IPS DF 6.9 (cell line): ENCODE data around the gene ASCC1.
"Not testable (repeated sequence)": the region's sequence is repeated elsewhere in the genome, so short reads cannot be mapped to it uniquely, and the experiment has no call there.

Experiments
- DNase-seq: peaks from one replicate; pipeline ENCODE4 v3.0.0-alpha.2; 2013; ENCODE audit warnings: low read depth, low spot score
- H3K27ac ChIP-seq: one replicate; pipeline ENCODE4 v1.5.1; 2013; ENCODE audit warnings: low read length, control low read depth
- H3K27me3 ChIP-seq: 2 replicates; pipeline ENCODE4 v1.6.1; 2013; ENCODE audit warnings: mild to moderate bottlenecking, low read length; ENCODE audit not compliant: control insufficient read depth, insufficient read depth
- H3K36me3 ChIP-seq: 2 replicates; pipeline ENCODE4 v1.6.1; 2013; ENCODE audit warnings: low read length; ENCODE audit not compliant: control insufficient read depth, insufficient read depth
- H3K4me1 ChIP-seq: 2 replicates; pipeline ENCODE4 v1.6.1; 2013; ENCODE audit warnings: low read length; ENCODE audit not compliant: control insufficient read depth, insufficient read depth
- H3K4me3 ChIP-seq: 2 replicates; pipeline ENCODE4 v1.5.1; 2013; ENCODE audit warnings: mild to moderate bottlenecking, low read length
- H3K9me3 ChIP-seq: 2 replicates; pipeline ENCODE4 v1.6.1; 2013; ENCODE audit warnings: low read length, inconsistent platforms; ENCODE audit not compliant: control insufficient read depth, insufficient read depth
- WGBS: extraction: QIAGEN DNeasy Blood & Tissue Kit; methylation state at CpG from one replicate; pipeline ENCODE4 v1.1.7; 2013; ENCODE audit warnings: mixed read lengths, missing lambda C conversion rate; ENCODE audit not compliant: insufficient read length, insufficient coverage; 5-methylcytosine and 5-hydroxymethylcytosine counted together

ASCC1 gene

GRCh38 chr10:72146559-72147323 is 69.3 kb downstream of the ASCC1 start:
- Histone ChIP-seq H3K9me3 (no peaks in the 10 kb centered on the region), H3K36me3 (no peaks in the 10 kb centered on the region), H3K4me1 (0 out of 2 replicates have a peak, but pooled peaks cover 2% of the 10 kb centered on the region), H3K27ac (no peak overlapping the region), H3K27me3 (no peaks in the 10 kb centered on the region), H3K4me3 (no peak overlapping the region)
- DNase-seq, result no peak
- WGBS, result no CpG with 5 or more reads among the region's 4 CpGs

- DNase-seq, result peak; percentile 18
- no peak overlapping the region for H3K4me3 ChIP-seq
- no peaks in the 10 kb centered on the region for H3K27me3 ChIP-seq
- no peaks in the 10 kb centered on the region for H3K36me3 ChIP-seq
- WGBS, result no CpG with 5 or more reads among the region's 6 CpGs
- H3K4me1 ChIP-seq, result 0 out of 2 replicates have a peak, but pooled peaks cover 2% of the 10 kb centered on the region
- no peaks in the 10 kb centered on the region for H3K9me3 ChIP-seq
- H3K27ac ChIP-seq, result no peak overlapping the region
Observed at GRCh38 chr10:72146071-72146470, 70.0 kb downstream of the ASCC1 start.

DNA sequence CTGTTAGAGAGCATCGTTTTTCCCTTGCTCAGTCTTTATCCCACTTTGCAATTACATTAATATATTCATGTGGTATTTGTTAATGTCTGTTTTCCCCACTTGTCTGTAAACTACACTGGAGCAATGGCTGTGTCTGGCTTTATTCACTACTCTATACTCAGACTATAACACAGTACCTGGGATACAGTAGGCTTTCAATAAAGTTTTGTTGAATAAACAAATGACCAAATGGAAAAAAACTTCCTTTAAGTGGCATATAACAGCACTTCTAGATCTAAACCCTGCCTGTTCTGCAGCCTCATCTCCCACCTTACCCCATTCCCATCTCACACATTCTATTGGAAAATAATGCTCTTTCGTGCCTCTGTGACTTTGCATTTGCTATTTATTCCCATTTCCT is 70.4 kb downstream of the ASCC1 start:
- DNase-seq, result no peak
- Histone ChIP-seq H3K9me3 (no peaks in the 10 kb centered on the region), H3K27me3 (no peaks in the 10 kb centered on the region), H3K4me3 (no peak overlapping the region), H3K36me3 (no peaks in the 10 kb centered on the region), H3K4me1 (peaks cover 2% of the 10 kb centered on the region; the same call in 1 of the 2 replicates), H3K27ac (no peak overlapping the region)
- WGBS, result no CpG with 5 or more reads among the region's 2 CpGs

GRCh38 chr10:72140850-72141249 is 75.2 kb downstream of the ASCC1 start:
- H3K4me1 ChIP-seq, result no peaks in the 10 kb centered on the region; the same call in 1 of the 2 replicates
- no peaks in the 10 kb centered on the region for H3K27me3 ChIP-seq
- no peak overlapping the region for H3K27ac ChIP-seq

GRCh38 chr10:72140174-72140573 is 75.9 kb downstream of the ASCC1 start:
- Histone ChIP-seq H3K4me1 (no peaks in the 10 kb centered on the region; the same call in 1 of the 2 replicates), H3K9me3 (no peaks in the 10 kb centered on the region), H3K36me3 (no peaks in the 10 kb centered on the region; the same call in 1 of the 2 replicates), H3K27ac (no peak overlapping the region), H3K27me3 (no peaks in the 10 kb centered on the region), H3K4me3 (no peak overlapping the region)
- no peak for DNase-seq

More at GRCh38 chr10:72140850-72141249, 75.2 kb downstream of the ASCC1 start:
- Histone ChIP-seq H3K4me3 (no peak overlapping the region), H3K9me3 (no peaks in the 10 kb centered on the region), H3K36me3 (no peaks in the 10 kb centered on the region; the same call in 1 of the 2 replicates)
- no peak for DNase-seq
- no CpG with 5 or more reads among the region's 2 CpGs for WGBS

DNA sequence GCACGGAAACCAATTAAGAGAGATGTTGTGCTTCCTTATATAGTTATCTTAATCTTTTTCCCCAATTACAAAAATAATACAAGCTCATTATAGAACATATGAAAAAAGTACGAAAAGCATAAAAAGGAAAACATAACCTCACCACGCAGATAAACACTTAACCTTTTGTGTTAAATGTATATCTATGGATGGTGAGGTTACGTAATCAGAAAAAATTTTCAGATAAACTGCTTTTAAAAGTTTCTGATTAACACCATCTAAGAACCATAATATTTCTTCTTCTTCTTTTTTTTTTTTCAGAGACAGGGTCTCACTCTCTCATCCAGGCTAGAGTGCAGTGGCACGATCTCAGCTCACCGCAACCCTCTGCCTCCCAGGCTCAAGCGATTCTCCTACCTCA is 78.5 kb downstream of the ASCC1 start:
- no peaks in the 10 kb centered on the region; the same call in 1 of the 2 replicates for H3K36me3 ChIP-seq
- no peaks in the 10 kb centered on the region; the same call in 1 of the 2 replicates for H3K4me1 ChIP-seq
- no peak overlapping the region for H3K4me3 ChIP-seq
- no CpG with 5 or more reads among the region's 7 CpGs for WGBS
- H3K27ac ChIP-seq, result no peak overlapping the region
- no peaks in the 10 kb centered on the region for H3K9me3 ChIP-seq
- no peaks in the 10 kb centered on the region for H3K27me3 ChIP-seq
- DNase-seq, result no peak

GRCh38 chr10:72136225-72136624 is 79.9 kb downstream of the ASCC1 start:
- not testable (repeated sequence) for H3K4me3 ChIP-seq, H3K36me3 ChIP-seq, H3K27ac ChIP-seq, H3K27me3 ChIP-seq, H3K9me3 ChIP-seq, H3K4me1 ChIP-seq, DNase-seq
- whole genome bisulfite sequencing, result no CpG with 5 or more reads among the region's 10 CpGs

DNA sequence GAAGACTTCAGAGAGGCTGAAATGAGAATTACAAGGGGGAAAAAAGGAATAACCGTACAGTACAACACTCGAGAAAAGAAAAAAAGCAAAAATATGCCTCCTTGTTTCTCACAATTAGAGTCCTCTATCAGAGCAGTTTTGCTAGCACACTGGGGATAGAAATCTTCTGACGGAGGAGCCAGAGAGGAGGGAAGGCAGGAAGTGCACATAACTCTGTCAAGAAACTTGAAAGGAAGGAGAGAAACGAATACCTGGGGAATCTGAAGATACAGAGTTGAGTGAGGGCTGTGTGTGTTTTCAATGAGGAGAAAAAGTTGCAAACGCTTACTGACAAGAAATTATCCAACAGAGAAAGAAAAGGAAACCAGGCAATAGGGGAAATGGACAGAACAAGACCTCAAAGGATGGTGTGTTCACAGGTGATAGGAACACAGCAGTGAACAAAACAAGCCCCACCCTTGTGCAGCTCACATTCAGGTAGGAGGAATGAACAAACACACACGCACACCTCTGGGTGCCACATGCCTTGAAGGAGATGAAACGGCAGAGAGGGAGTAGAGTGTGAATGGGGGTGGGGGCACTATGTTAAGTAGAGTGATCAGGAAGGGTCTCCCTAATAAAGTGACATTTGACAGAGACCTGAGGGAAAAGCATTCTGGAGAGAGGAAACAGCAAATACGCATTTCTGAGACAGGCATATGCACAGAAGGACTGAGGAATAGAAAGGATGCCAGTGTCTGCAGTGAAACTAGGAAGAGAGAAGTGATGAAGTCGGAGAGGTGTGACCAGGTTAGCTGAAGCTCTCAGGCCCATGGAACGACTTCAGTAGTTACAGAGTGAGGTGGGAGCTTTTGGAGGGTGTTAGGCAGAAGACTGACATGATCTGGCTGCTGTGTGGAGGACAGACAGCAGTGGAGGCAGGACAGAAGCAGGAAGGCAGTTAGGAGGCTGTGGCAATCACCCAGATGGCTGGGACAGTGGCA is 81.0 kb downstream of the ASCC1 start:
- no peaks in the 10 kb centered on the region for H3K4me1 ChIP-seq
- H3K9me3 ChIP-seq, result no peaks in the 10 kb centered on the region
- no peaks in the 10 kb centered on the region for H3K27me3 ChIP-seq
- WGBS, result no CpG with 5 or more reads among the region's 10 CpGs
- no peak overlapping the region for H3K27ac ChIP-seq
- H3K36me3 ChIP-seq, result no peaks in the 10 kb centered on the region; the same call in 1 of the 2 replicates
- no peak for DNase-seq
- no peak overlapping the region for H3K4me3 ChIP-seq

- no peaks in the 10 kb centered on the region for H3K36me3 ChIP-seq
- no peaks in the 10 kb centered on the region for H3K27me3 ChIP-seq
- H3K27ac ChIP-seq, result no peak overlapping the region
- H3K9me3 ChIP-seq, result no peaks in the 10 kb centered on the region
- DNase-seq, result no peak
- no peaks in the 10 kb centered on the region for H3K4me1 ChIP-seq
- H3K4me3 ChIP-seq, result no peak overlapping the region
Observed at GRCh38 chr10:72133517-72133916, 82.6 kb downstream of the ASCC1 start.

- no peaks in the 10 kb centered on the region for H3K36me3 ChIP-seq
- H3K9me3 ChIP-seq, result no peaks in the 10 kb centered on the region
Observed at GRCh38 chr10:72132854-72133253, 83.2 kb downstream of the ASCC1 start.

More at GRCh38 chr10:72132854-72133253, 83.2 kb downstream of the ASCC1 start:
- Histone ChIP-seq H3K27me3 (no peaks in the 10 kb centered on the region), H3K4me3 (no peak overlapping the region), H3K27ac (no peak overlapping the region), H3K4me1 (no peaks in the 10 kb centered on the region)
- no peak for DNase-seq
- WGBS, result no CpG with 5 or more reads among the region's 4 CpGs
